ENCODE results near the gene MYO1D.

- TF ChIP-seq MAX (IDR thresholded peaks at IDR 0.05) (no peak), FOXM1 (IDR thresholded peaks at IDR 0.05; ENCODE audit: borderline replicate concordance, low read depth) (no peak)
Observed at GRCh38 chr17:32904891-32905290, 28.0 kb upstream of the MYO1D start.

All from Ishikawa (cell line).